ENCODE results near the gene NPTX2.

Gene NPTX2

GRCh38 chr7:98641646-98642500, 24.8 kb downstream of the NPTX2 start:
- H3K4me3 ChIP-seq (ENCODE audit: low read depth, low read length), result no peak overlapping the region
- TF ChIP-seq CTCF (conservative IDR thresholded peaks at IDR 0.05; ENCODE audit: low read depth, low read length), result no peak
- DNase-seq (ENCODE audit: low read depth), result no peak

GRCh38 chr7:98643236-98643985, 26.3 kb downstream of the NPTX2 start:
- DNase-seq (ENCODE audit: low read depth), result no peak
- no peak overlapping the region for H3K4me3 ChIP-seq (ENCODE audit: low read depth, low read length)
- no peak for TF ChIP-seq CTCF (conservative IDR thresholded peaks at IDR 0.05; ENCODE audit: low read depth, low read length)

GRCh38 chr7:98646465-98646864, 29.4 kb downstream of the NPTX2 start:
- H3K4me3 ChIP-seq (ENCODE audit: low read depth, low read length), result no peak overlapping the region
- TF ChIP-seq CTCF (conservative IDR thresholded peaks at IDR 0.05; ENCODE audit: low read depth, low read length), result no peak
- DNase-seq (ENCODE audit: low read depth), result no peak

- no peak for DNase-seq (ENCODE audit: low read depth)
- no peak overlapping the region for H3K4me3 ChIP-seq (ENCODE audit: low read depth, low read length)
- TF ChIP-seq CTCF (conservative IDR thresholded peaks at IDR 0.05; ENCODE audit: low read depth, low read length), result no peak
Measured at GRCh38 chr7:98647326-98647725, 30.2 kb downstream of the NPTX2 start.

GRCh38 chr7:98651760-98652159, 34.7 kb downstream of the NPTX2 start:
- no peak overlapping the region for H3K4me3 ChIP-seq (ENCODE audit: low read depth, low read length)
- DNase-seq (ENCODE audit: low read depth), result no peak
- TF ChIP-seq CTCF (conservative IDR thresholded peaks at IDR 0.05; ENCODE audit: low read depth, low read length), result no peak

- no peak for TF ChIP-seq CTCF (conservative IDR thresholded peaks at IDR 0.05; ENCODE audit: low read depth, low read length)
- no peak overlapping the region for H3K4me3 ChIP-seq (ENCODE audit: low read depth, low read length)
- no peak for DNase-seq (ENCODE audit: low read depth)
Measured at GRCh38 chr7:98653601-98654310, 36.7 kb downstream of the NPTX2 start.
